HG03571 (cell line): ENCODE results near the gene SPAG9.
"Not testable (repeated sequence)": the region's sequence is repeated elsewhere in the genome, so short reads cannot be mapped to it uniquely, and the experiment has no call there.

Source experiments
- ATAC-seq: cut with Tn5 transposase; IDR thresholded peaks from one replicate; pipeline ENCODE4 v1.9.1; 2021; ENCODE audit not compliant: unreplicated experiment

Gene SPAG9

DNA sequence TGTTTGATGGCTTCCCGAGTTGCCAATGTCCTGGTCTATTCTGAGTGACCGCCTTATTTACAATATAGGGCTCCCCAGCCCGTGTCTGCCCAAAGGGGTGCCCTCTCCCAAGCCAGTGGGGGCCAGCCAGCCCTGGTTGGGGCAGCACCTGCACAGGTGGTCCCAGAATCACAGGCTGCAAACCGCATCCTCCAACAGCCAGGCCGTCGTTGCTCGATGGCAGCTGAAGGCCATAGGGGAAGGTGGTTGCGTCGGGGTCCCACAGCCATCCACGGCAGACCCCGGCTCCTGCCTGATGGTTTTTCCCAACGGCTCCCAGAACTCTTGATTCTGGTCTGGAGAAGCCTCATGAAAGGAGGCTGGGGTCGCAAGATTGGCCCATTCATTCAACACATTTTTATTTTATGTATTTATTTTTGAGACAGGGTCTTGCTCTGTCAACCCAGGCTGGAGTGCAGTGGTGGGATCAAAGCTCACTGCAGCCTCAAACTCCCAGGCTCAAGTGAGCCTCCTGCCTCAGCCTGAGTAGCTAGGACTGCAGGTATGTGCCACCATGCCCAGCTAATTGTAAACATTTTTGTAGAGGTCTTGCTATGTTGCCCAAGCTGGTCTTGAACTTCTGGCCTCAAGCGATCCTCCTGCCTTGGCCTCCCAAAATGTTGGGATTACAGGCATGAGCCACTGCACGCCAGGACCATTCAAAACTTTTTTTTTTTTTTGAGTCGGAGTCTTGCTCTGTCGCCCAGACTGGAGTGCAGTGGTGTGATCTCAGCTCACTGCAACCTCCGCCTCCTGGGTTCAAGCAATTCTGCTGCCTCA lies 175.6 kb downstream of the SPAG9 start:
- no peak for ATAC-seq

- no peak for ATAC-seq
Measured at GRCh38 chr17:50944054-50944901, 176.4 kb downstream of the SPAG9 start.

- ATAC-seq, result no peak
Measured at GRCh38 chr17:50943575-50943933, 177.1 kb downstream of the SPAG9 start.

GRCh38 chr17:50941676-50942048 lies 179.0 kb downstream of the SPAG9 start:
- not testable (repeated sequence) for ATAC-seq

GRCh38 chr17:50939795-50940684 lies 180.6 kb downstream of the SPAG9 start:
- ATAC-seq, result no peak

GRCh38 chr17:50939542-50939794 lies 181.2 kb downstream of the SPAG9 start:
- ATAC-seq, result no peak

DNA sequence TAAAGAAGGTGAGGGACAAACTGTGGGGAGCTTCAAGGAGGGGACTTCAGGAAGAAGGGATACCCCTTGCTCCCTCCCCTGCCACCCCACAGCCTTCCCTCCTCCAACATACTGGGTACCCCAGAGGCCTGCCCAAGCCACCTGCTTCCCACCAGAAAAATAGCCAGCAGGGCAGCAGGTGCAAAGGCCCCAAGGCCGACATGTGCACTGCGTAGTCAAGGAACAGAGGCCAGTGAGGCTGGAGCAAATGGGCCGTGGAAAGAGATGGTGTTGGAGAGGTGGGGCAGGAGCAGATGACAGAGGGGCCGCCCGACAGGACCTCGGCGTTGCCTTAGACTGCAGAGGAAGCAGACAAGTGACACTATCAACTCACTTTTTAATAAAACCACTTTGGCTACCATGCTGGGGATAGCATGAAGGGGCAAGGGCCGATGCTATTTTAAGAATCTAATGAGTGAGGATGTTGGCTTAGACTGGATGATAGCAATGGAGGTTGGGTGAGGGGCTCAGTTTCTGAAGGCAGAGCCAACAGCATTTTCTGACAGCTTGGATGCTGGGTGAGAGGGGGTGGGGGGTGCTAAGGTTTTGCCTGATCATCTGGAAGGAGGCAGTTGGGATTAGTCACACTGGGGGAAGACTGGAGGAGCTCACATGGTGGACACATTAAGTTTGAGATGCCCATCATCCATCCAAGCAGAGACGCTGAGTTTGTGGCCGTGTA lies 181.7 kb downstream of the SPAG9 start:
- ATAC-seq, result no peak

- ATAC-seq, result no peak
Measured at GRCh38 chr17:50935996-50936266, 184.7 kb downstream of the SPAG9 start.

DNA sequence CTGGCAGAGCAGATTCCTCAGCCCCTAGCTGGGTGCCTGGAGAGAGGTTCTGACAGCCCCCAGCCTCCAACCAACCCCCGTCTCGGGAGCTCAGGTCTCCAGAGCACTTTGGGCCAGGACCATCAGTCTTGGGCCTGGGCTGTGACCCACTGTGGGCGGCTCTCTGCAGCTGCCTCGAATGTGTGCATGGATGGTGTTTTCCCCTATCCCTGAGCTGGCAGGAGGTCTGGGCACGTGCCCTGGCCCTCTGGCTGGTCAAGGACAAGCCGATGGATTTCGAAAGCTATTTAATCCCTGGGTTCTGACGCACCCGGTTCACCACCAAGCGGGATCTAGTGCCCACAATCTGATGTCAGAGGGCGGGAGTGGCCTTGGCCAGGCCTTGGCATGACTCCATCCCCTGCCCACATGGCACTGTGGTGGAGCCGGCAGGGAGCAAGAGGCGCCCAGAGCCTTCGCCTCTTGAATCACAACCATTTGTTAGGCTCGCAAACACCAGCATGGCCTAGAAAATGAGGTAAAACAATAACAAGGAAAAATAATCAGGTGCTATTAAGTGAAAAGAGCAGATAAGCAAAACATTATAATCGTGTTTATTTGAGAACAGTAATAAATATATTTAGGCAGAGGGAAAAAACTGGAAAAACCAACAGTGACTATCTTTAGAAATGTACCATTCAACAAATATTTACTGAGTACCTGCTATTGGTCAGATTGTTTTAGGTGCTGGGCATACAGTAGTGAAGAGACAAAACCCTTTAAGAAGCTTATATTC lies 185.3 kb downstream of the SPAG9 start:
- no peak for ATAC-seq

DNA sequence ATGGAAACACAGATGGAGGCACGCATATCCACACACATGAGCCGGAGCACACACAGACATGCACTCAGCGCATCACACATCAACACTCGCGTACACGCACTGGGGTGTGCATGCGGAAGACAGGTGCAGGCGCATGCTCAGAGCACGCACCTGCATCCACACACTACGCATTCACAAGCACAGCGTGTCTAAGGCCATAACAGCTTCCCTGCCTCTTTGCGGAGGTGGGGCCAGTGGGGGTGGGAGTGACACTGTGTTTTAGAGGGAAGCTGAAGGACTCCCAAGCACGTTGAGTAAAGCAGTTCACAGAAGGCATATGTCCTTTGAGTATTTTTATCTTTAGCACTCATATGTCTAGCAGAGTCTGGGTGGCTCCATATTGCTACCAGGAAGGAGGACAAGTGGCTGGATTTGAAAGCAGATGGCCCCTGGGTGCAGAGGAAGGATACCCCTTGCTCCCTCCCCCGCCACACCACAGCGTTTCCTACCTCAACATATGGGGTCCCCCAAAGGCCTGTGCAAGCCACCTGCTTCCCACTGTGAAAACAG lies 185.9 kb downstream of the SPAG9 start:
- no peak for ATAC-seq

DNA sequence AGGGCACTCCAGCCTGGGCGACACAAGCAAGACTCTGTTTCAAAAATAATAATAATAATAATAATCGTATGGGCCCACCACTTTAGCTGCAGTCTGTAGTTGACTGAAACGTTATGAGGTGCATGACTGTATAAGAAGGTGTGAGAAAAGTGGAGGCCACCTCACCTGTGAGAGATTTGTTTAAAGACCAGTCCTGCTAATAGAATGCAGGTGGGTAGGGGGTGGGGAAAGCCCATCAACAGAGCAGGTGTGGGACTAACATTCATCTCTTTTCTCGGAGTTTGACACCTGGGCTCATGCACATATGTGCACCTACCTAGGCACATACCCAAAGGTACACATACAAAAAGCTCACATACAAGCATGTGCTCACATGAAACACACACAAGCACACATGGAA lies 186.5 kb downstream of the SPAG9 start:
- no peak for ATAC-seq

- no peak for ATAC-seq
Measured at GRCh38 chr17:50931144-50931908, 189.3 kb downstream of the SPAG9 start.

- no peak for ATAC-seq
Measured at GRCh38 chr17:50928646-50929045, 192.0 kb downstream of the SPAG9 start.

DNA sequence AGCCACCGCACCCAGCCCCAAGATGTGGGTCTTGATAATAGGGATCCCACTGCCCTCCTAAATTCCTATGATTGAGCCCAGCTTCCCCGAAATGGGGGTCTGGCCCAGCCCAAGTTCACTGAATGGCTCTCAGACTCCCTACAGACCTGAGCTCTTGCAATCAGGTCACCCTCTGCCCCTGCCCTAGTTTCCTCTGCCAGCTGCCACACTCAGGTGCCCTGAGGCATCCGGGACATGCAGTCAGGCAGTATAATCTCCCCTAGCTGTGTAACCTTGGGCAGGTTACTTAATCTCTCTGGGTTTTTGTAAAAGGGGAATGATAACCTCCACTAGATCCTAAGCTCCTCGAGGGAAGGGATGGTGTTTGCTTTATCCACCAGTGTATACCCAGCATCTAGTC lies 193.4 kb downstream of the SPAG9 start:
- no peak for ATAC-seq

DNA sequence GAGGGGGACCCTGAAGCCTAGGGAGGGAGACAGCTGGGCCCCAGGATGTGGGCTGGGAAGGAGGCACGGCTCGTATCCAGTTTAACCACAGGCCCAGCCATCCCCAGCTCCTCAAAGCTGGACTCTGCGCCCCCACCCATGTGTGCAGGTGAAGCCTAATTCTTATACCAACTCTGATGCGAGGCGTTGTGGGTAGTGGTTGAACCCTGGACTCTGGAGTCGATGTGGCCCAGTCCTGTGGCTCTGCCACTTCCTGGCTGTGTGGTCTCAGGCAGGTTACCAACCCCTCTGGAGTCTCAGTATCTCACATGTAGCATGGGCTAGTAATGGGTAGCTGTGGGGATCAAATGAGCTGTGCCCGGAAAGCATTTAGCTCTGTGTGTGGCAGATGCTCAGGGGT lies 194.1 kb downstream of the SPAG9 start:
- no peak for ATAC-seq

DNA sequence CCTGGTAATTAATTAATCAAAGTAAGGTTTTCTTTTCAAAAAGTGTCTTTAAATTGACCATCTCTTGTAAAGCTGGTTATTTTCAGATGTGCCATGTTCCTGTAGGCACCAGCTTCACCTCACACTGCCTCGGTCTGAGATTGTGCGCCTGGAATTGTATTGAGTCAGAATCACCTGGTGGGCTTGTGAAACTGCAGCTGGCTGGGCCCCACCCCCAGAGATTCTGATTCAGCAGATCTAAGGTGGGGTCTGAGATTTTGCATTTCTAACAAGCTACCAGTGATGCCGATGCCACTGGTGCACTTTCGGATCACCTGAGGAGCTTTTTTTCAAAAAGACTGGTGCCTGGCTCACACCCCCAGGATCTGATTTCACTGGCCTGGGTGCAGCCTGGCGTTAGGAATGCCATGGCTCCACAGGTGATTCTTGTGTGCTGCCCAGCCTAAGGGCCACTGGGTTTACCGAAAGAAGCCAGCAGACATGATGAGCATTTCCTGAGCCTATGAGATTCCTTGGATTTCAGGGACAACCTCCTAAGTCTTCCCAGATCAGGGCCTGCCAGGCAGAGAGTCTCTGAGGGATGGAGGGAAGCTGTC lies 195.3 kb downstream of the SPAG9 start:
- no peak for ATAC-seq

DNA sequence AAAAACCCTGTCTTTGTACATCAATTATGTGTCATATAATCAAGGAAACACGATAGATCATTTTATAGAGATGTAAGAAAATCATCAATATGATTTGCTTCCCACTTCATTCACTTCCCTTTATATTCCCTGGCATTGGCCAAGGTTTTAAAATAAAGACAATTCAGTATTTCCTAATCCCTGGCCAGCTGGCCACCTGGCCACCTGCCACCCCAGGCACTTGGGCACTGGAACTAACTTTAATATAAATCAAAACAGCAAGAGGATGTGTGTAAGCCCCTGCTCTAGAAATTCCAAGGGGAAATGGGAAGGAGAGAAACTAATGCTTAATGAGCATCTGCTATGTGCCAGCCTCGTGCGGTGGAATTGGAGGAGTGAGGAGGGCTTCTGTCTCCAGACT lies 195.9 kb downstream of the SPAG9 start:
- ATAC-seq, result no peak

DNA sequence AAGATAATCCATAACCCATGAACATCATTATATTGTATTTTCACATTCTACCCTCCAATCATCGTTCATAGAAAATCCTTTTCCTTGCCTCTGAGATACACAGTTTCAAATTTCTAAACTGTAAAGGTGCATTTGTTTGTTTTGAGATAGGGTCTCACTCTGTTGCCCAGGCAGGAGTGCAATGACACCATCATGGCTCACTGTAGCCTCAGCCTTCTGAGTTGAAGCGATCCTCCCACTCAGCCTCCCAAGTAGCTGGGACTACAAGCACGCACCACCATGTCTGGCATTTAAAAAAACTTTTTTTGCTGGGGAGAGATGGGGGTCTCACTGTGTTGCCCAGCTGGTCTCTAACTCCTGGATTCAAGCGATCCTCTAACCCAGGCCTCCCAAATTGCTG lies 196.4 kb downstream of the SPAG9 start:
- ATAC-seq, result no peak

GRCh38 chr17:50923611-50924010 lies 197.1 kb downstream of the SPAG9 start:
- no peak for ATAC-seq
